ENCODE results near the gene C1RL. TPM values are rescaled to one million over a fixed set of nuclear protein-coding genes. Genes with fewer than 3 reads are reported as not detected.

C1RL gene
- total and polyA plus RNA-seq, 4 donors: 8.0 to 22.6 (median 10.4) TPM

- Histone ChIP-seq H3K27me3 (ENCODE audit: control insufficient read depth, insufficient read depth, low read length) (no peaks in the 10 kb centered on the region), H3K36me3 (ENCODE audit: control insufficient read depth, insufficient read depth, low read length) (no peaks in the 10 kb centered on the region), H3K4me3 (ENCODE audit: low read depth, low read length) (no peak overlapping the region), H3K27ac (ENCODE audit: low read depth, low read length) (no peak overlapping the region), H3K4me1 (ENCODE audit: control insufficient read depth, insufficient read depth, low read length) (no peaks in the 10 kb centered on the region), H3K9me3 (ENCODE audit: control insufficient read depth, insufficient read depth, low read length) (no peaks in the 10 kb centered on the region)
- DNase-seq (ENCODE audit: low read depth in 4 of 6, low spot score in 6 of 6): no peak
- WGBS (ENCODE audit: insufficient coverage): 86% methylated on average over 9 of the region's 9 CpGs
Measured at GRCh38 chr12:7099290-7099996, 9.6 kb downstream of the C1RL start.

GRCh38 chr12:7096979-7097378 lies 12.0 kb downstream of the C1RL start:
- H3K27ac ChIP-seq (ENCODE audit: low read depth, low read length): no peak overlapping the region
- H3K27me3 ChIP-seq (ENCODE audit: control insufficient read depth, insufficient read depth, low read length): no peaks in the 10 kb centered on the region
- no peak overlapping the region for H3K4me3 ChIP-seq (ENCODE audit: low read depth, low read length)
- no peak for DNase-seq (ENCODE audit: low read depth in 4 of 6, low spot score in 6 of 6)
- 71% methylated on average over 13 of the region's 19 CpGs for WGBS (ENCODE audit: insufficient coverage)
- peaks cover 9% of the 10 kb centered on the region for H3K4me1 ChIP-seq (ENCODE audit: control insufficient read depth, insufficient read depth, low read length)
- H3K36me3 ChIP-seq (ENCODE audit: control insufficient read depth, insufficient read depth, low read length): no peaks in the 10 kb centered on the region
- H3K9me3 ChIP-seq (ENCODE audit: control insufficient read depth, insufficient read depth, low read length): no peaks in the 10 kb centered on the region

GRCh38 chr12:7096006-7096932 lies 12.7 kb downstream of the C1RL start:
- no peak overlapping the region for H3K4me3 ChIP-seq (ENCODE audit: low read depth, low read length)
- peaks cover 16% of the 10 kb centered on the region for H3K4me1 ChIP-seq (ENCODE audit: control insufficient read depth, insufficient read depth, low read length)
- DNase-seq (ENCODE audit: low read depth in 4 of 6, low spot score in 6 of 6): no peak
- no peaks in the 10 kb centered on the region for H3K27me3 ChIP-seq (ENCODE audit: control insufficient read depth, insufficient read depth, low read length)
- 84% methylated on average over 19 of the region's 26 CpGs for WGBS (ENCODE audit: insufficient coverage)
- H3K27ac ChIP-seq (ENCODE audit: low read depth, low read length): no peak overlapping the region
- H3K36me3 ChIP-seq (ENCODE audit: control insufficient read depth, insufficient read depth, low read length): no peaks in the 10 kb centered on the region
- H3K9me3 ChIP-seq (ENCODE audit: control insufficient read depth, insufficient read depth, low read length): no peaks in the 10 kb centered on the region

GRCh38 chr12:7093892-7094291 lies 15.1 kb downstream of the C1RL start:
- no peak overlapping the region for H3K27ac ChIP-seq (ENCODE audit: low read depth, low read length)
- WGBS (ENCODE audit: insufficient coverage): 74% methylated on average over 4 of the region's 10 CpGs
- H3K27me3 ChIP-seq (ENCODE audit: control insufficient read depth, insufficient read depth, low read length): no peaks in the 10 kb centered on the region
- DNase-seq (ENCODE audit: low read depth in 4 of 6, low spot score in 6 of 6): no peak
- H3K4me3 ChIP-seq (ENCODE audit: low read depth, low read length): no peak overlapping the region
- H3K9me3 ChIP-seq (ENCODE audit: control insufficient read depth, insufficient read depth, low read length): no peaks in the 10 kb centered on the region
- H3K4me1 ChIP-seq (ENCODE audit: control insufficient read depth, insufficient read depth, low read length): peaks cover 21% of the 10 kb centered on the region
- peaks cover 5% of the 10 kb centered on the region for H3K36me3 ChIP-seq (ENCODE audit: control insufficient read depth, insufficient read depth, low read length)

- 72% methylated on average over 4 of the region's 5 CpGs for WGBS (ENCODE audit: insufficient coverage)
Measured at GRCh38 chr12:7093486-7093885, 15.5 kb downstream of the C1RL start.

GRCh38 chr12:7092986-7093460 lies 16.0 kb downstream of the C1RL start:
- no peak for DNase-seq (ENCODE audit: low read depth in 4 of 6, low spot score in 6 of 6)
- no peak overlapping the region for H3K27ac ChIP-seq (ENCODE audit: low read depth, low read length)
- peaks cover 21% of the 10 kb centered on the region for H3K4me1 ChIP-seq (ENCODE audit: control insufficient read depth, insufficient read depth, low read length)
- peaks cover 7% of the 10 kb centered on the region for H3K36me3 ChIP-seq (ENCODE audit: control insufficient read depth, insufficient read depth, low read length)
- H3K4me3 ChIP-seq (ENCODE audit: low read depth, low read length): no peak overlapping the region
- H3K9me3 ChIP-seq (ENCODE audit: control insufficient read depth, insufficient read depth, low read length): no peaks in the 10 kb centered on the region
- WGBS (ENCODE audit: insufficient coverage): 84% methylated on average over 4 of the region's 8 CpGs
- H3K27me3 ChIP-seq (ENCODE audit: control insufficient read depth, insufficient read depth, low read length): no peaks in the 10 kb centered on the region

More at GRCh38 chr12:7093486-7093885, 15.5 kb downstream of the C1RL start:
- no peaks in the 10 kb centered on the region for H3K9me3 ChIP-seq (ENCODE audit: control insufficient read depth, insufficient read depth, low read length)
- no peak overlapping the region for H3K4me3 ChIP-seq (ENCODE audit: low read depth, low read length)
- peaks cover 7% of the 10 kb centered on the region for H3K36me3 ChIP-seq (ENCODE audit: control insufficient read depth, insufficient read depth, low read length)
- no peak for DNase-seq (ENCODE audit: low read depth in 4 of 6, low spot score in 6 of 6)
- H3K27ac ChIP-seq (ENCODE audit: low read depth, low read length): no peak overlapping the region
- peaks cover 21% of the 10 kb centered on the region for H3K4me1 ChIP-seq (ENCODE audit: control insufficient read depth, insufficient read depth, low read length)
- H3K27me3 ChIP-seq (ENCODE audit: control insufficient read depth, insufficient read depth, low read length): no peaks in the 10 kb centered on the region

GRCh38 chr12:7092229-7092985 lies 16.6 kb downstream of the C1RL start, which contains the start of gene C1R:
Gene C1R, minus strand, starts transcription at chr12:7092445. Its CDS starts 57 bp downstream, at chr12:7092388.
- Histone ChIP-seq H3K9me3 (ENCODE audit: control insufficient read depth, insufficient read depth, low read length) (no peaks in the 10 kb centered on the region), H3K36me3 (ENCODE audit: control insufficient read depth, insufficient read depth, low read length) (peaks cover 7% of the 10 kb centered on the region), H3K27ac (ENCODE audit: low read depth, low read length) (no peak within 1 kb of the TSS), H3K4me3 (ENCODE audit: low read depth, low read length) (peak within 1 kb of the TSS; percentile 60), H3K27me3 (ENCODE audit: control insufficient read depth, insufficient read depth, low read length) (no peaks in the 10 kb centered on the region), H3K4me1 (ENCODE audit: control insufficient read depth, insufficient read depth, low read length) (peaks cover 21% of the 10 kb centered on the region)
- WGBS (ENCODE audit: insufficient coverage): 31% methylated on average over 10 of the region's 16 CpGs
- DNase-seq (ENCODE audit: low read depth in 4 of 6, low spot score in 6 of 6): peak in 5 of 6 donors; percentile 36 to 87 (median 50)

GRCh38 chr12:7091660-7092228 lies 17.3 kb downstream of the C1RL start:
- no peaks in the 10 kb centered on the region for H3K9me3 ChIP-seq (ENCODE audit: control insufficient read depth, insufficient read depth, low read length)
- H3K27ac ChIP-seq (ENCODE audit: low read depth, low read length): no peak overlapping the region
- peaks cover 21% of the 10 kb centered on the region for H3K4me1 ChIP-seq (ENCODE audit: control insufficient read depth, insufficient read depth, low read length)
- H3K27me3 ChIP-seq (ENCODE audit: control insufficient read depth, insufficient read depth, low read length): no peaks in the 10 kb centered on the region
- H3K36me3 ChIP-seq (ENCODE audit: control insufficient read depth, insufficient read depth, low read length): peaks cover 7% of the 10 kb centered on the region
- peak in 1 of 6 donors; percentile 35 for DNase-seq (ENCODE audit: low read depth in 4 of 6, low spot score in 6 of 6)
- H3K4me3 ChIP-seq (ENCODE audit: low read depth, low read length): peak overlapping the region; percentile 60
- 43% methylated on average over 4 of the region's 10 CpGs for WGBS (ENCODE audit: insufficient coverage)

- Histone ChIP-seq H3K4me3 (ENCODE audit: low read depth, low read length) (no peak overlapping the region), H3K4me1 (ENCODE audit: control insufficient read depth, insufficient read depth, low read length) (peaks cover 21% of the 10 kb centered on the region), H3K27me3 (ENCODE audit: control insufficient read depth, insufficient read depth, low read length) (no peaks in the 10 kb centered on the region), H3K9me3 (ENCODE audit: control insufficient read depth, insufficient read depth, low read length) (no peaks in the 10 kb centered on the region), H3K36me3 (ENCODE audit: control insufficient read depth, insufficient read depth, low read length) (peaks cover 7% of the 10 kb centered on the region), H3K27ac (ENCODE audit: low read depth, low read length) (no peak overlapping the region)
- WGBS (ENCODE audit: insufficient coverage): no CpG with 5 or more reads among the region's 7 CpGs
- DNase-seq (ENCODE audit: low read depth in 4 of 6, low spot score in 6 of 6): no peak
Measured at GRCh38 chr12:7091171-7091570, 17.8 kb downstream of the C1RL start.
